Ramos (cell line): ENCODE measurements around the gene TMEM51.

Experiments
- in situ Hi-C: fragments of 300-500 bp; cut with MboI; formaldehyde crosslinking; loops from one replicate; pipeline ENCODE4 v1.14.3; 2022; ENCODE audit warnings: low sequenced_read_pairs; ENCODE audit not compliant: unreplicated experiment

Gene TMEM51

GRCh38 chr1:15150376-15150775, 3.2 kb upstream of the TMEM51 start:
- in situ Hi-C loops, result no loop called here

DNA sequence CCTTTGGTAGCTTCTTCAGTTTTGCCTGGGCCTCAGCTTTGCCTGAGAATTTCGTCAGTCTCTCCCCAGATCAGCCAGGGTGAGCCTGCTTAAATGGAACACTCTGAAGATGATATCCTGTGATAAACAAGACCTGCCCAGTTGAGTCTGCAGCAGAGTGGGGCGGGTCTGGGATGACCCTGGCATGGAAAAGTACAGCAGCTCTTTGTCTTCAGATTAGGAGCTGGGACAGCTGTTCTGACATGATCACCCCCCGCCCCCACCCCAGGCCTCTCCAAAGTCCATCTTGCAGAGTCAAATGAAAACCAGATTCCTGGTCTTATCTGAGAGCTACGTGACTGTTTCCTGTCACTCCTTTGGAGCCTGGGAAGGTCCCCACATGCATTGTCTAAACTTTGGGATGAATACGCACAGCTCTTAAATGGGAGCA, 2.2 kb upstream of the TMEM51 start:
- in situ Hi-C loops, result no loop called here

DNA sequence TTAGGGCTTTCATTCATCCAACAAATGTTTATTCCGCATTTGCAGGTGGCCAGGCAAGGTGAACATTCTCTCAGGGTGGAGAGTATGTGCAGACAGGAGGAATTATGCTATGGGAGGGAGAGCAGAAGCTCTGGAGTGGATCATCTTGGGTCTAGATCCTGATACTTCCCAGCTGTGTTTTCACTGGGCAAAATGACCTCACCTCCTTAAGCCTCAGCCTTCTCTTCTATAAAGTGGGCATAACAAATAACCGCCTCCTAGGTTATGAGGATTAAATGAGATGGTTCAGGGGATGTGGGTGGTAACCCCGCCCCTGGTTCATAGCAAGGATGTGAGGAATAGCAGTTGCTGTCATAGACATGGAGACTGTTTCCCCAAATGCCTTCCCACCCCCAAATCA, 1.7 kb upstream of the TMEM51 start:
- in situ Hi-C loops, result no loop called here

- in situ Hi-C loops, result no loop called here
These were observed 996 bp upstream of the TMEM51 start for GRCh38 chr1:15152318-15153183.

DNA sequence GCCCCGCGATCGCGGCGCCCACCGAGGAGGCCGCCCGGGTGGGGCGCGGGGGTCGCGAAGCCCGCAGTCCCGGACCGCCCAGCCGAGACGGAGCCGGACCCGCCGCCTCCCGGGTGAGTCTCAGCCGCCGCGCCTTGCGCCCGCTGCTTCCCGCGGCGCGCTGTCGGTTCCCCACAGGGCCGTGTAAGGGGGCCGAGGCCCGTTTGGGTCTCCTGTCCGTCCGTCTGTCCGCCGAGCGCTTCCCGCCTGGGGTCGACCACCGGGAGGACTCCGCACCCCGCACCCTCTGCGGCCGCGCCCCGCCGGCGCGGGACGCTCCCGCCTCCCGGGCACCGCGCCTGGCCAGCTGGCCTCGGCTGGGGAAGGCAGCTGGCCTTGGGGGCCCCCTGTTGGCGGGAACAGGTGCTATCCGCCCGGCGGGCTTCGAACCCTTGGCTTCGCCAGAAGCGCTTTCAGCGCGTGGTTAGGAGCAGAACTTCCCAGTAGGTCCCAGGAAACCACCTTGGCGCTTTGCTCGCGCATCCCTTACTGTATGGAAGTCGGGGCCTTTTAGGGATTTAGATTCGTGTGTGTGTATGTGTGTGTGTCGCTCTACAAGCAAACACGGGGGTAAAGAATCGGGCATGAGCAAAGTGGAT, 414 bp downstream of the TMEM51 start:
- in situ Hi-C loops, result no loop called here

DNA sequence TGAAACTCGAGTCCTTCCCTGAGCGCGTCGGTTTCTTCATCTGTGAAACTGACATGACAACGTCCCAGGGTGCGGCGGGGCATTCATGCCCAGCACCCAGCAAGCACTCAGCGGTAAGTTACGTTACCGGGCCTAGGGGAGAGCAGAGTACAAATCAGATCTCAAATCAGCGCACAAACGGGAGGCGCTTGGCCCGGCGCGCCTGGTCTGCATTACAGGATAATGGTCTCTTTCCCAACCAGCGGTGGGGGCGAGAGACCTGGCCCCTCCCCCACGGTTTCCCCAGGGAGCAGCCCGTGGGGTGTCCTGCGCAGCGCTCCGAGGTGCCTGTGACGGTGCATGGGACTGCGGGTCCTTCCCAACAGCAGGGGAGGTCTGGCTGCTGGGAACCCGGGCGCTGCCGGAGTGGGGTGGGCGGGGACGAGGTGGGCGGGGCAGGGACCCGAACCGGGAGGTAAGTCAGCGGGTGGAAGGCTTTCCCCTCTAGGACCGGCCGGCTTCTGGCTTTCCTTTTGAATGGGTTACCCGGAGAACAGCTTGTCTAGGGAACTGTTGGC, 1.0 kb downstream of the TMEM51 start:
- in situ Hi-C loops, result no loop called here

- in situ Hi-C loops, result no loop called here
These were observed 1.6 kb downstream of the TMEM51 start for GRCh38 chr1:15155191-15155590.

GRCh38 chr1:15155888-15156741, 2.6 kb downstream of the TMEM51 start:
- in situ Hi-C loops, result no loop called here

GRCh38 chr1:15156807-15157380, 3.3 kb downstream of the TMEM51 start:
- in situ Hi-C loops, result no loop called here

DNA sequence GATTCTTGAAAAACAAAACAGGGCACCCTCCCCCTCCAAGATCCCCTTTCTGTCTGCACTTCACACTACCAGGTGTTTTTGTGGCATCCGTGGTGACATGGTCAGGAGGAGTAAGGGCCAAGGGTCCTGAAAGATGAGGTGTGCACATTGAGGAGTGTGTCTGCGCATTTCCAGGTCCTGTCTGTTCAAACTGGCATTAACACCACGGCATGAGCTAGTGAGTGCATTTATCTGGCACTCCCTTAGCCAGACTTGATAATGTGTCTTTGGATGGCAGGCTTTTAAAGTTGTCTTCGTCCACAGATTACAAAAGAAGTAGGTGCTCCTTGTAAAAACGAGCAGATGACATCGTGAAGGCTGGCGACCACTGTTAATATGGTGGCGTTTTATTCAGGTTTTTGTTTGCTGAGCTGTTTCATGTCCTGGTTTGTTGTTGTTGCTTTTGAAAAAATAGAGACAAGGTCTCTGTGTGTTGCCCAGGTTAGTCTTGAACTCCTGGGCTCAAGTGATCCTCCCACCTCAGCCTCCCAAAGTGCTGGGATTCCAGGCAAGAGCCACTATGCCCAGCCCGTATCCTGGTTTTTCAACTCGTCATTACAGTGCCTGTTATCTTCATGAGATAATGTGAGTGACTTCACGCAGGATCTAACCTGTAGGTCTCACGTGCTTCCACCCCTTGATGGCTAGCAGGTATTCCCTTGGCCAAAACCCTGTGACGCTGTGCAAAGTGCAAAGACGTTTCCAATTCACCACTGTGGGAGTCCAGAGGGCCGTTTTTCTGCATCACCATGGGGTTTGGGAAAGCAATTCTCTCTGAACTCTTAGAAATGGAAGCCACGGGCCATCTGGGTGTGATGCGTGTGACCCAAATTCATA, 4.2 kb downstream of the TMEM51 start:
- in situ Hi-C loops, result no loop called here

DNA sequence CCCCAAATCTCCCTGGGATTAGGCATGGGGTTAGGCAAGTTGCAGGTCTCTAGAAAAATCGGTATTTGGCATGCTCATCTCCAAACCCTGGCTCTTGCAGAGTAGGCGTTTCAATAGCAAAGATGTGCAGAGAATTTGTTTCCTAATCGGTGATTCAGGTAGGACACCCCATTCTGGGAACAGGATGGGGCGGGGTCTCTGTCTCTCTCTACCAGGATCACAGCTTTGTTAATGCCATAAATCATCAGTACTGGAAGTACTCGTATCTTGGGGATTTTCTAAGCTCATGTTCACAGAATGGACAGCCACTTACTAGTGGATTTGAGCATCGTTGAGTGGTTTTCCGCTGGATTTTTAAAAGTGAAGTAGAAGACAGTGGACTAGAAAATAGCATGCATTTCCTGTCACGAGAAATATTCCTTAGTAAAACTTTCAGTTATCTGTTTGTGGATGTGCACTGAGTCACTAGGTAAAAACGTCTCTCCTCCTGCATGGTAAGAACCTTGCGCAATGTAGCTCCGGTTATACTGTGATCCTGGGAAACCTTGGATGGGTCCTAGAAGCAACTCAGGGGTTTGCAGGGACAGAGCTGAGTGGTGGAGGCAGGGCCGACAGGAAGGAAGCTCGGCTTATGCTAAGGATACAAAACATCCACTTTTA, 5.1 kb downstream of the TMEM51 start:
- in situ Hi-C loops, result no loop called here

DNA sequence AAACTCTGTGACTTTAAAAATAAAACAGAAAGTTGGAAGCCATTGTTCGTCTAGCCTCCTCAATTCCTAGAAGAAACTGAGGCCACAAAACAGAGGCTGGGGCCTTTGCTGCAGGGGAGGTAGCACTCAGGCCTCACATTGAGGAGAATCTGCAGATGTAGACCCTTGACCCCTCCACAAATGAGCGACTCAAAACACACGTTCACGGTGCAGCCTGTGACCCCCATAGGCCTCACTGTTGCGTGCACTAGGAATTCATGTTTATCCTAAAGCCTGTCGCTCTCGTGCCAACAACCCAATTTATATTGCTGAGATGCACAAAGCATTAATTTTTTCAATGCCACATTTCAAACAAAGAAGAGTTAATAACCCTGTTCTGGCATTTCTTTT, 5.6 kb downstream of the TMEM51 start:
- in situ Hi-C loops, result no loop called here

- in situ Hi-C loops, result no loop called here
These were observed 7.1 kb downstream of the TMEM51 start for GRCh38 chr1:15160626-15161025.

DNA sequence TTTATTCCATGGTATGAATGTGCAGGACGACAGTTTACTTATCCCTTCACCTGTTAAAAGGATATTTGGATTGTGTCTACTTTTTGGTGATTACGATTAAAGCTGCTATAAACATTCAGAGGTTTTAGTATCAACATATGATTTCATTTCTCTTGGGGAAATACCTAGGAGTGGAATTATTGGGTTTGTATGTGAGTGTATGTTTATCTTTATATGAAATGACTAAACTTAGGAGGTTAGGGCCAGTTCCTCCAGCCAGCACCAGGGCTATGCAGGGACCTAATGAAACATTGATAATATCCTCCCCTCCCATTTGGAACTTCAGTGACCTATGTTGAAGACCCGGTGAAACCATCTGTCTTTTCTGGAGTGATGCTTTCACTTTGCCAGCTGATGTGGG, 13.8 kb downstream of the TMEM51 start:
- in situ Hi-C loops, result no loop called here

GRCh38 chr1:15168479-15168878, 14.9 kb downstream of the TMEM51 start:
- in situ Hi-C loops, result no loop called here

DNA sequence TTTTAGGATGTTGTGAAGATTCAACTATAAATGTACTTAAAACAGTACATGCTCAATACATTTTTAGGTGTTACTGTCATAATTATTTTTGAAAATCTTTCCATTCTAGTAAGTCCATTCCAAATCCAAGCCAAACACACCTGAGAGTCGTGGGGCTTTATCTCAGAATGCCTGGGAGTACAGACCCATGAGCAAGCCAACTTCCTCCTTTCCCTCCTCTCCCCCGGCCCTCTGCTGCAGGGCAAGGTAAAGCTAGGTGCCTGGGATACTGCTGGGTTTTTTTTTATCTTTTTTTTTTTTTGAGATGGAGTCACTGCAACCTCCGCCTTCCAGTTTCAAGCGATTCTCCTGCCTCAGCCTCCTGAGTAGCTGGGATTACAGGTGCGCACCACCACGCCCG, 16.5 kb downstream of the TMEM51 start:
- in situ Hi-C loops, result no loop called here

DNA sequence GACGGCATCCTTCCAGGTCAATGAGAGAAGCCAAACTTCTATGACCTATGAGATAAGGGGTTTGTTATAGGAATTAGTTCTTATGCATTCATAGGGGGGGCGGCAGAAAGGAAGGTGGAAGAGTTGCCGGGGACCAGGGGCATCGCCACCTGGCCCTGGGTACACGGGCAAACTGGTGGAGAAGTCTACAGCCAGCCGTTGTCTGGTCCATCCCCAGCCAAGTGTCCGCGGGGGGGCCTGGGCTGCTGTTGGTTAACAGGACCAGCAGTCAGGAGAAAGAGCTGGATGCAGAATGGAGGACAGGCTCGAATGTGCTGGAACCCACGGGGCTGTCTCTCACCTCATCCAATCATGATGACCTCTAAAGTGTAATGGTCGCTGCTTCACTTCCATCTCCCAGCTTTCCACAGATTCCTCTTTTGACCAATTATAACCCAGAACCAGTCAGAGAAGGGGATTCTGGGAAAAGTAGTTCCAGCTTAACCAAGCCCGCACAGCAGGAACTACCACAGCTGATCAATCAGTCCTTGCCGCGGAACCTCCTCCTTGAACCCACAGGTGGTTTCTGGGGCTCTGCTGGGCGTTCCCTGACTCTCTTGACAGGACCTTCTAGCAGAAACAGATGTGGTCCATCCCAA, 17.8 kb downstream of the TMEM51 start:
- in situ Hi-C loops, result no loop called here
